AG04450 (cell line): ENCODE data around the gene SLC44A2. TPM values are rescaled to one million over a fixed set of nuclear protein-coding genes. Genes with fewer than 3 reads are reported as not detected.

Experiments
- CTCF ChIA-PET: fragments of 300-600, 350-600 bp; formaldehyde crosslinking; extraction: SDS; loops from one replicate; lab custom pipeline; 2022; ENCODE audit warnings: antibody characterized with exemption, inconsistent platforms; lab: Charles Lee
- POLR2A ChIA-PET: fragments of 350-600 bp; formaldehyde crosslinking; extraction: SDS; loops from one replicate; lab custom pipeline; 2021; ENCODE audit warnings: antibody characterized with exemption, inconsistent platforms; lab: Yijun Ruan, JAX
- DNase-seq: peaks from one replicate; pipeline ENCODE4 v3.0.0-alpha.2; 2011; ENCODE audit warnings: low read depth, low spot score
- H3K27ac ChIP-seq: one replicate; pipeline ENCODE4 v1.5.1; 2012; ENCODE audit warnings: low read depth, low read length, control low read depth
- H3K27me3 ChIP-seq: one replicate; pipeline ENCODE4 v1.6.0; 2012; ENCODE audit warnings: low read length; ENCODE audit not compliant: control insufficient read depth, insufficient read depth
- H3K4me3 ChIP-seq: 2 replicates; pipeline ENCODE4 v1.5.1; 2011; ENCODE audit warnings: mild to moderate bottlenecking, low read depth, low read length, control low read depth
- H3K9me3 ChIP-seq: 2 replicates; pipeline ENCODE4 v1.5.1; 2012; ENCODE audit warnings: low read length; ENCODE audit not compliant: control insufficient read depth, insufficient read depth
- CTCF ChIP-seq: IDR thresholded peaks from 2 replicates; pipeline ENCODE4 v1.5.1; 2011; ENCODE audit warnings: low read depth, low read length, control low read depth, inconsistent platforms
- polyA plus RNA-seq: library from polyadenylated mRNA; depleted of rRNA; stranded (reverse); fragments of >200 nt; gene quantifications from 2 replicates; pipeline ENCODE4 v1.2.3, GENCODE V29; 2011

The SLC44A2 gene
- polyA plus RNA-seq, 1 experiment, result 80.5 TPM

- H3K27ac ChIP-seq, result no peak overlapping the region
- H3K27me3 ChIP-seq, result no peaks in the 10 kb centered on the region
- CTCF ChIA-PET, result interaction anchor here (0.6 to 2.7 kb wide), 2 partner anchors 49 to 71 kb away, joined by 3 to 12 read pairs; partner anchors contain the start of gene QTRT1
- H3K9me3 ChIP-seq, result peaks cover 5% of the 10 kb centered on the region; the same call in 1 of the 2 replicates
- no peak overlapping the region for H3K4me3 ChIP-seq
- DNase-seq, result no peak
- POLR2A ChIA-PET, result no interaction called here
- TF ChIP-seq CTCF, result no peak
Observed at GRCh38 chr19:10651851-10652250, 26.5 kb downstream of the SLC44A2 start.

GRCh38 chr19:10653482-10653731, 28.1 kb downstream of the SLC44A2 start:
- Histone ChIP-seq H3K27ac (peak overlapping the region; percentile 99), H3K4me3 (peak overlapping the region; percentile 98), H3K27me3 (no peaks in the 10 kb centered on the region), H3K9me3 (peaks cover 5% of the 10 kb centered on the region; the same call in 1 of the 2 replicates)
- DNase-seq, result no peak
- ChIA-PET CTCF (interaction anchor here (2.7 kb wide), 1 partner anchor 72 kb away, joined by 12 read pairs; no protein-coding TSS in a partner anchor), POLR2A (no interaction called here)
- no peak for TF ChIP-seq CTCF

- POLR2A ChIA-PET, result no interaction called here
- TF ChIP-seq CTCF, result no peak
Observed at GRCh38 chr19:10653732-10654609, 28.6 kb downstream of the SLC44A2 start, which contains the start of gene ILF3. TSS of gene ILF3 (plus strand) at chr19:10654346. CDS start at chr19:10670606, 16,260 bp downstream.

GRCh38 chr19:10654610-10655456, 29.5 kb downstream of the SLC44A2 start:
- Histone ChIP-seq H3K27me3 (no peaks in the 10 kb centered on the region), H3K9me3 (peaks cover 5% of the 10 kb centered on the region; the same call in 1 of the 2 replicates), H3K4me3 (peak overlapping the region; percentile 94), H3K27ac (peak overlapping the region; percentile 84)
- POLR2A ChIA-PET, result interaction anchor here (0.9 to 1.4 kb wide), 2 partner anchors 10 to 74 kb away, joined by 3 to 7 read pairs; no protein-coding TSS in a partner anchor
- CTCF ChIA-PET, result interaction anchor here (1.3 to 1.9 kb wide), 3 partner anchors 11 to 74 kb away, joined by 4 to 5 read pairs (median 4); no protein-coding TSS in a partner anchor
- no peak for DNase-seq
- no peak for TF ChIP-seq CTCF

More at GRCh38 chr19:10653732-10654609, 28.6 kb downstream of the SLC44A2 start, which contains the start of gene ILF3:
- no peaks in the 10 kb centered on the region for H3K27me3 ChIP-seq
- peaks cover 5% of the 10 kb centered on the region; the same call in 1 of the 2 replicates for H3K9me3 ChIP-seq
- DNase-seq, result peak; percentile 100
- H3K4me3 ChIP-seq, result peak within 1 kb of the TSS; percentile 98
- peak within 1 kb of the TSS; percentile 99 for H3K27ac ChIP-seq
- CTCF ChIA-PET, result interaction anchor here (2.7 kb wide), 1 partner anchor 73 kb away, joined by 12 read pairs; no protein-coding TSS in a partner anchor
